ENCODE results near the gene PZP. TPM values are rescaled to one million over a fixed set of nuclear protein-coding genes. Genes with fewer than 3 reads are reported as not detected.
"Not testable (repeated sequence)": the region's sequence is repeated elsewhere in the genome, so short reads cannot be mapped to it uniquely, and the experiment has no call there.

PZP gene
- total RNA-seq, 4 donors from 2014 or later, result 0.07 to 0.46 TPM; not detected in 2

DNA sequence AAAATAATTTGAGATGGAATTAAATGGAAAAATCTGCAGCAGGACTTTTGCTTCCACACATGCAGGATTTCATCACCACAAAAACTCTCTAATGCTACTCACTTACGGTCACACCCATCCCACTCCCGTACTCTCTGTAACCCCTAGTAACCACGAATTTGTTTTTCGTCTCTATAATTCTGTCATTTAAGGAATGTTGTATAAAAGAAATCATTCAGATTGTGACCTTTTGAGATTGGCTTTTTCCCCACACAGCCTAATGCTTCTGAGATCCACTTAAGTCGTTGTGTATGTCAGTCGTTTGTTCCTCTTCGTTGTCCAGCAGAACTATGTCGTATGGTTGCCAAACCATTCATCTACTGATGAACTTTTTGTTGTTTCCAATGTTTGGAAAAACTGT, 19.8 kb upstream of the PZP start:
- no peaks in the 10 kb centered on the region for H3K36me3 ChIP-seq
- H3K4me1 ChIP-seq, result no peaks in the 10 kb centered on the region
- in situ Hi-C loops (cut with MboI; ENCODE audit: low sequenced_read_pairs in 4 of 4) (no loop called here), intact Hi-C loops (cut with DNase I; ENCODE audit: low total_unique reads) (no loop called here)
- ATAC-seq (no peak), DNase-seq (no peak)
- no peaks in the 10 kb centered on the region for H3K27me3 ChIP-seq
- H3K27ac ChIP-seq, result no peak overlapping the region
- no peak overlapping the region for H3K4me3 ChIP-seq
- no peaks in the 10 kb centered on the region for H3K9me3 ChIP-seq
- TF ChIP-seq, protein P1, sequence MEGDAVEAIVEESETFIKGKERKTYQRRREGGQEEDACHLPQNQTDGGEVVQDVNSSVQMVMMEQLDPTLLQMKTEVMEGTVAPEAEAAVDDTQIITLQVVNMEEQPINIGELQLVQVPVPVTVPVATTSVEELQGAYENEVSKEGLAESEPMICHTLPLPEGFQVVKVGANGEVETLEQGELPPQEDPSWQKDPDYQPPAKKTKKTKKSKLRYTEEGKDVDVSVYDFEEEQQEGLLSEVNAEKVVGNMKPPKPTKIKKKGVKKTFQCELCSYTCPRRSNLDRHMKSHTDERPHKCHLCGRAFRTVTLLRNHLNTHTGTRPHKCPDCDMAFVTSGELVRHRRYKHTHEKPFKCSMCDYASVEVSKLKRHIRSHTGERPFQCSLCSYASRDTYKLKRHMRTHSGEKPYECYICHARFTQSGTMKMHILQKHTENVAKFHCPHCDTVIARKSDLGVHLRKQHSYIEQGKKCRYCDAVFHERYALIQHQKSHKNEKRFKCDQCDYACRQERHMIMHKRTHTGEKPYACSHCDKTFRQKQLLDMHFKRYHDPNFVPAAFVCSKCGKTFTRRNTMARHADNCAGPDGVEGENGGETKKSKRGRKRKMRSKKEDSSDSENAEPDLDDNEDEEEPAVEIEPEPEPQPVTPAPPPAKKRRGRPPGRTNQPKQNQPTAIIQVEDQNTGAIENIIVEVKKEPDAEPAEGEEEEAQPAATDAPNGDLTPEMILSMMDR (IDR thresholded peaks at IDR 0.05 in 4 of 5, conservative IDR thresholded peaks at IDR 0.05 in 1 of 5), result no peak
- no peak for TF ChIP-seq POLR2A (IDR thresholded peaks at IDR 0.05)

DNA sequence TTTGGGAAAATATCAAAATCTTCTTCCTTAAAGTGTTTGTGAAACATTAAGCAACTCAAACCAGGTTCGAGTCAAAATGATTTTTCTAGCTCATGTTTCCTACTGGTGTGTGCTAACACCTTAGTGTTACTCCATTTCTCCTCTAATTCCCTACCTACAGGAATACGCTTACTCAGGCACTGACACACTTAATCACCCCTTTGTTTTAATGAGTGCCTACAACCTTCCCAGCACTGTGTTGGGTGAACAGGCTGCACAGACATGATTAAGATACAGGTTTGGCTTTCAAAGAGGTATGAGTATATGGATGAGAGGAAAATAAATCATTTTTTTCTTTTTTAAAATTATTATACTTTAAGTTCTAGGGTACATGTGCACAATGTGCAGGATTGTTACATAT, 15.6 kb upstream of the PZP start:
- Histone ChIP-seq H3K9me3 (no peaks in the 10 kb centered on the region), H3K36me3 (no peaks in the 10 kb centered on the region), H3K27ac (no peak overlapping the region), H3K4me1 (no peaks in the 10 kb centered on the region), H3K27me3 (no peaks in the 10 kb centered on the region), H3K4me3 (no peak overlapping the region)
- DNase-seq (no peak), ATAC-seq (no peak)
- intact Hi-C loops (cut with DNase I; ENCODE audit: low total_unique reads) (no loop called here), in situ Hi-C loops (cut with MboI; ENCODE audit: low sequenced_read_pairs in 4 of 4) (no loop called here)
- no peak for TF ChIP-seq POLR2A (IDR thresholded peaks at IDR 0.05)
- TF ChIP-seq, protein P1 (IDR thresholded peaks at IDR 0.05 in 4 of 5, conservative IDR thresholded peaks at IDR 0.05 in 1 of 5), result no peak

DNA sequence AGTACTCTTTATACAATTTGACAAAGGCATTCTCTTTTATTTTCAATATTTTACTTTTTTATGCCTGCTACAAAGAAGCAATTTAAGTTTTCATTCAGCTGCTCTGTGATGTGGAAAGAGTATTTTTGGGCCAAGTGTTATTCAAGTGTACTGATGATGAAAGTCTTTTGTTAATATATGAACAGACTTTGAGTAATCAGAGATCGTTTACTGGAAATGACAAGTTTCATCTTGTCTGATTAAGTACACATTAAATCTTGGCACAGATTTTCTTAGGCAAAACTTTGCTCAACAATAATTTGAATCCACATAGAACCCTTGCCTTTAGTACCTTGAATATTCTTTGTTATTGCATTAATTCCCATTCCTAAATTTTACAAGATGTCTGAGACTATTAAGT, 13.3 kb upstream of the PZP start:
- H3K27me3 ChIP-seq, result no peaks in the 10 kb centered on the region
- no peak for ATAC-seq
- no peak overlapping the region for H3K4me3 ChIP-seq

DNA sequence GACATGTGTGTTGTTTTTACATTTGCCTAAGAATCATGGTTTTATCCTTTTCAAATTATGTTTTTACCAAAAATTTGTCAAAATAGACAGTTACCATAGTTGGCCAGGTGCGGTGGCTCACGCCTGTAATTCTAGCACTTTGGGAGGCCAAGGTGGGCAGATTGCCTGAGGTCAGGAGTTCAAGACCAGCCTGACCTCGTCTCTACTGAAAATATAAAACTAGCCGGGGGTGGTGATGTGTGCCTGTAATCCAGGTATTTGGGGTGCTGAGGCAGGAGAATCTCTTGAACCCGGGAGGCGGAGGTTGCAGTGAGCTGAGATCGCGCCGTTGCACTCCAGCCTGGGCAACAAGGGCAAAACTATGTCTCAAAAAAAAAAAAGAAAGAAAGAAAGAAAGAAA, 12.8 kb upstream of the PZP start:
- H3K36me3 ChIP-seq; H3K9me3 ChIP-seq; DNase-seq; ATAC-seq; in situ Hi-C loops (cut with MboI; ENCODE audit: low sequenced_read_pairs in 4 of 4); H3K27ac ChIP-seq; H3K4me3 ChIP-seq; H3K4me1 ChIP-seq; H3K27me3 ChIP-seq; intact Hi-C loops (cut with DNase I; ENCODE audit: low total_unique reads): not testable (repeated sequence)

More for the DNA sequence above, 13.3 kb upstream of the PZP start:
- DNase-seq, result no peak
- in situ Hi-C loops (cut with MboI; ENCODE audit: low sequenced_read_pairs in 4 of 4) (no loop called here), intact Hi-C loops (cut with DNase I; ENCODE audit: low total_unique reads) (no loop called here)
- Histone ChIP-seq H3K9me3 (no peaks in the 10 kb centered on the region), H3K36me3 (no peaks in the 10 kb centered on the region), H3K27ac (no peak overlapping the region), H3K4me1 (no peaks in the 10 kb centered on the region)
- TF ChIP-seq POLR2A (IDR thresholded peaks at IDR 0.05), result no peak
- TF ChIP-seq, protein P1 (IDR thresholded peaks at IDR 0.05 in 4 of 5, conservative IDR thresholded peaks at IDR 0.05 in 1 of 5), result no peak

DNA sequence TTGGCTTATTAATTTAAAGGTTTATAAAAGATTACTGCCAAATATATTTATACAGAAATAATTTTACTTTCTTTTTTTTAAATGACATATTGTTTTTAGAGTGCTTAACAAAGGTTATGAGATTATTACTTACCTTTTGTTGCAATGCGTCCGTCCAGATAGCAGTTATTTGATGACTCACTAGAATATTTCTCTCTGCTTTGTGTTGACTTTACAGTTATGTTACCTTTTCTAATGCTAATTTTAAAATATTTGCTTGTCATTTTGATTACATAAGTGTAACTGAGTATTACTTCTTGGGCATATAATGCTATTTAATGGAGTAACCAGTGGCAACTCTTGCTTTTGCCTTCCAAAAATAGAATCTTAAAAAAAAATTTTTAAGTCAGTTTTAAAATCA, 6.3 kb upstream of the PZP start:
- Histone ChIP-seq H3K27ac (no peak overlapping the region), H3K4me3 (no peak overlapping the region), H3K9me3 (no peaks in the 10 kb centered on the region), H3K27me3 (no peaks in the 10 kb centered on the region), H3K4me1 (no peaks in the 10 kb centered on the region), H3K36me3 (no peaks in the 10 kb centered on the region)
- intact Hi-C loops (cut with DNase I; ENCODE audit: low total_unique reads), result no loop called here
- in situ Hi-C loops (cut with MboI; ENCODE audit: low sequenced_read_pairs in 4 of 4), result no loop called here
- no peak for ATAC-seq
- no peak for TF ChIP-seq POLR2A (IDR thresholded peaks at IDR 0.05)
- TF ChIP-seq, protein P1 (IDR thresholded peaks at IDR 0.05 in 4 of 5, conservative IDR thresholded peaks at IDR 0.05 in 1 of 5), result no peak
- DNase-seq, result no peak

All from gastrocnemius medialis (tissue), 4 donors.